ENCODE measurements around the gene ZNF212. TPM values are rescaled to one million over a fixed set of nuclear protein-coding genes. Genes with fewer than 3 reads are reported as not detected.
"Not testable (repeated sequence)": the region's sequence is repeated elsewhere in the genome, so short reads cannot be mapped to it uniquely, and the experiment has no call there.

The ZNF212 gene
- total and polyA plus RNA-seq, 9 of the 15 experiments (the other 6 are each of a cell fraction or from before 2014, with no cell fraction given): 1.8 to 21.4 (median 7.2) TPM

- Histone ChIP-seq H3K9ac (ENCODE audit: insufficient read depth in 1 of 2, low read depth in 2 of 2, low read length in 2 of 2) (no peak overlapping the region), H3K27me3 (ENCODE audit: control insufficient read depth in 2 of 2, insufficient read depth in 2 of 2, low read length in 2 of 2) (peaks cover 9 to 37% of the 10 kb centered on the region in 2 experiments; a peak in 4 of 5 replicates), H3K4me2 (ENCODE audit: insufficient read depth, low read length) (no peak overlapping the region), H3K79me2 (ENCODE audit: control insufficient read depth, insufficient read depth, low read length) (peaks cover 6% of the 10 kb centered on the region; the same call in 1 of the 3 replicates), H3K36me3 (ENCODE audit: control insufficient read depth, insufficient read depth, low read length) (peaks cover 15% of the 10 kb centered on the region; the same call in 2 of the 3 replicates), H2AFZ (ENCODE audit: low read depth, low read length) (no peak overlapping the region), H3K9me1 (ENCODE audit: control insufficient read depth, insufficient read depth, low read length) (no peaks in the 10 kb centered on the region), H3K27ac (ENCODE audit: extremely low read depth, low read depth, low read length) (no peak overlapping the region), H3K4me3 (no peak overlapping the region), H3K4me1 (replicated peaks in 1 of 2; ENCODE audit: control insufficient read depth in 2 of 2, insufficient read depth in 2 of 2, low read length in 2 of 2) (peaks cover 0 to 7% of the 10 kb centered on the region in 2 experiments; a peak in 1 of 5 replicates), H3K9me3 (replicated peaks; ENCODE audit: control insufficient read depth, insufficient read depth, low read depth, low read length) (no peaks in the 10 kb centered on the region), H4K20me1 (replicated peaks; ENCODE audit: control insufficient read depth, insufficient read depth, low read length) (no peaks in the 10 kb centered on the region)
- ChIA-PET POLR2A (interaction anchor here (0.8 kb wide), 1 partner anchor 17 kb away, joined by 3 read pairs; no protein-coding TSS in a partner anchor), CTCF (ENCODE audit: low intra/inter-chr PET ratio) (no interaction called here)
- DNase-seq (ENCODE audit: extremely low read depth in 1 of 4, low spot score in 3 of 4) (no peak), ATAC-seq (no peak; the same call in 2 of the 3 replicates), FAIRE-seq (no peak)
- intact Hi-C loops (cut with micrococcal nuclease): no loop called here
- BruUV-seq (replicated peaks): no TSS peak
- 35% methylated on average over 8 of the region's 8 CpGs for WGBS (ENCODE audit: insufficient coverage, low coverage, missing lambda C conversion rate)
- TF ChIP-seq XRCC5 (IDR thresholded peaks at IDR 0.05; ENCODE audit: low read depth, low read length) (no peak), MYBL2 (IDR thresholded peaks at IDR 0.05; ENCODE audit: low read depth) (no peak), MYBL2 (CRISPR knock-in tag; IDR thresholded peaks at IDR 0.05; ENCODE audit: borderline replicate concordance) (no peak), CEBPB (tag; IDR thresholded peaks at IDR 0.05) (0 out of 2 replicates have a peak, but pooled peaks have one; percentile 16), CCAR2 (IDR thresholded peaks at IDR 0.05; ENCODE audit: low read depth, low read length) (no peak), BHLHE40 (IDR thresholded peaks at IDR 0.05; ENCODE audit: low read length) (peak; percentile 51)
- TF ChIP-seq, protein P1, sequence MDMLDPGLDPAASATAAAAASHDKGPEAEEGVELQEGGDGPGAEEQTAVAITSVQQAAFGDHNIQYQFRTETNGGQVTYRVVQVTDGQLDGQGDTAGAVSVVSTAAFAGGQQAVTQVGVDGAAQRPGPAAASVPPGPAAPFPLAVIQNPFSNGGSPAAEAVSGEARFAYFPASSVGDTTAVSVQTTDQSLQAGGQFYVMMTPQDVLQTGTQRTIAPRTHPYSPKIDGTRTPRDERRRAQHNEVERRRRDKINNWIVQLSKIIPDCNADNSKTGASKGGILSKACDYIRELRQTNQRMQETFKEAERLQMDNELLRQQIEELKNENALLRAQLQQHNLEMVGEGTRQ (CRISPR knock-in tag; IDR thresholded peaks at IDR 0.05): peak; percentile 64
- TF ChIP-seq, protein P2, sequence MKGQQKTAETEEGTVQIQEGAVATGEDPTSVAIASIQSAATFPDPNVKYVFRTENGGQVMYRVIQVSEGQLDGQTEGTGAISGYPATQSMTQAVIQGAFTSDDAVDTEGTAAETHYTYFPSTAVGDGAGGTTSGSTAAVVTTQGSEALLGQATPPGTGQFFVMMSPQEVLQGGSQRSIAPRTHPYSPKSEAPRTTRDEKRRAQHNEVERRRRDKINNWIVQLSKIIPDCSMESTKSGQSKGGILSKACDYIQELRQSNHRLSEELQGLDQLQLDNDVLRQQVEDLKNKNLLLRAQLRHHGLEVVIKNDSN (CRISPR knock-in tag; IDR thresholded peaks at IDR 0.05): peak; percentile 64
- in situ Hi-C loops (cut with MboI): no loop called here
Measured at GRCh38 chr7:149267733-149268132, 28.3 kb downstream of the ZNF212 start.

GRCh38 chr7:149274424-149274823 is 35.0 kb downstream of the ZNF212 start:
- H3K27ac ChIP-seq (ENCODE audit: extremely low read depth, low read depth, low read length); CTCF ChIA-PET (ENCODE audit: low intra/inter-chr PET ratio); ATAC-seq; H3K9me1 ChIP-seq (ENCODE audit: control insufficient read depth, insufficient read depth, low read length); H3K36me3 ChIP-seq (ENCODE audit: control insufficient read depth, insufficient read depth, low read length); BruUV-seq (replicated peaks); in situ Hi-C loops (cut with MboI); intact Hi-C loops (cut with micrococcal nuclease); FAIRE-seq; H3K4me3 ChIP-seq; H2AFZ ChIP-seq (ENCODE audit: low read depth, low read length); H3K4me2 ChIP-seq (ENCODE audit: insufficient read depth, low read length); H3K4me1 ChIP-seq (replicated peaks in 1 of 2; ENCODE audit: control insufficient read depth in 2 of 2, insufficient read depth in 2 of 2, low read length in 2 of 2); H3K79me2 ChIP-seq (ENCODE audit: control insufficient read depth, insufficient read depth, low read length); H3K9me3 ChIP-seq (replicated peaks; ENCODE audit: control insufficient read depth, insufficient read depth, low read depth, low read length); H4K20me1 ChIP-seq (replicated peaks; ENCODE audit: control insufficient read depth, insufficient read depth, low read length); H3K9ac ChIP-seq (ENCODE audit: insufficient read depth in 1 of 2, low read depth in 2 of 2, low read length in 2 of 2); DNase-seq (ENCODE audit: extremely low read depth in 1 of 4, low spot score in 3 of 4): not testable (repeated sequence)
- POLR2A ChIA-PET: interaction anchor here (1.3 kb wide), 1 partner anchor 10 kb away, joined by 4 read pairs; no protein-coding TSS in a partner anchor
- 58% methylated on average over 8 of the region's 8 CpGs for WGBS (ENCODE audit: insufficient coverage, low coverage, missing lambda C conversion rate)
- peaks cover 12 to 23% of the 10 kb centered on the region in 2 experiments; a peak in 4 of 5 replicates for H3K27me3 ChIP-seq (ENCODE audit: control insufficient read depth in 2 of 2, insufficient read depth in 2 of 2, low read length in 2 of 2)

All from K562 (cell line).